Activated gamma-delta T cell (primary cell): ENCODE measurements around the gene CHMP4A.
A peak's percentile ranks its signal among the peaks of the same experiment; 100 is the strongest.
"Not testable (repeated sequence)": the region's sequence is repeated elsewhere in the genome, so short reads cannot be mapped to it uniquely, and the experiment has no call there.

Source experiments
- DNase-seq: peaks from one replicate; lab custom pipeline; 2025; lab: John Stamatoyannopoulos, UW

Gene CHMP4A

GRCh38 chr14:24246765-24247212, 33.5 kb upstream of the CHMP4A start:
- DNase-seq, result no peak

- not testable (repeated sequence) for DNase-seq
Observed at GRCh38 chr14:24245350-24245749, 32.1 kb upstream of the CHMP4A start.

DNA sequence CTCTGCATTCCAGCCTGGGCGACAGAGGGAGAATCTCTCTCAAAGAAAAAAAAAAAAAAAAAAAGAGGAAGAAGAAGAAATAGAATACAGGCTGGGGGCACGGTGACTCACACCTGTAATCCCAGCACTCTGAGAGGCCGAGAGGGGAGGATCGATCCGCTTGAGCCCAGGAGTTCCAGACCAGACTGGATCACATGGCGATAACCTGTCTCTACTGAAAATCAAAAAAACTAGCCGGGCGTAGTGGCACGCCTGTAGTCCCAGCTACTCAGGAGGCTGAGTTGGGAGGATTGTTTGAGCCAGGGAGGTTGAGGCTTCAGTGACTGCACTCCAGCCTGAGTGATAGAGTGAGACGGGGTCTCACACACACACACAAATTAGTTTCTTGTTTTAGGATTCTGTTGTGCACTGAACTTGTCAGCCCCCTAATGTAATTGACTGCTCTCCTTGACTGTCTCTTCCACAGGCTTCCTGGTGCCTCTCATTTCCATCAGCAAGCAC, 30.1 kb upstream of the CHMP4A start:
- DNase-seq, result no peak

DNA sequence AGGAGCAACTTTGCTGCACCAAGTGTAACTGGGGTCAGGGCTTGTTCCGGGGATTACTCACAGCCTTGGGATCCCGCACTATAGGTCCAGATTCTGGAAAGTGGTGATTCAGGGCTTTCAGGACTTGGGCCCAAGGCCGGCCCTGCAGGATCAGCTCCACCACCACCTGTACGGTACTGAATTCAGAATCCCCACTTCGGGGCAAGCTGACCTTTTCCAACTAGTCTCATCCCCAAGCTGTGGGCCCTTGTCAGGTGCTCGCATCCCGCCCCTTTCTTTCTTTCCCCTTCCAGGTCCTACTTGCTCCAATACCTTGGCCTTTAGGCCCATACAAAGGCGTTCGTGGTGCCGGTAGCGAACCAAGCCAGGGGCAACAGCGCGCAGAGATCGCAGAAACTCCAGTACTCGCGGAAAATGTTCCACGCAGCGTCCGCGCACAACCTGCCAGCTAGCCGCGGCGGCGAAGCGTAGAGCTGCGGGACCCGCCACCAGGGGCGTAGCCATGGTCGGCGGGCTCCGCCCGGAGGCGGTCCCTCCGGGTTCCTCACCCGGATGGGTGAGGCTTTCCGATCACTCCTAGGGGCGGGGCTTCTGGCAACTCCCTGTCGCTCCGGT, 28.6 kb upstream of the CHMP4A start:
- peak; percentile 75 for DNase-seq

- no peak for DNase-seq
Observed at GRCh38 chr14:24240110-24240918, 27.0 kb upstream of the CHMP4A start.

GRCh38 chr14:24238527-24239037, 25.3 kb upstream of the CHMP4A start:
- no peak for DNase-seq

DNA sequence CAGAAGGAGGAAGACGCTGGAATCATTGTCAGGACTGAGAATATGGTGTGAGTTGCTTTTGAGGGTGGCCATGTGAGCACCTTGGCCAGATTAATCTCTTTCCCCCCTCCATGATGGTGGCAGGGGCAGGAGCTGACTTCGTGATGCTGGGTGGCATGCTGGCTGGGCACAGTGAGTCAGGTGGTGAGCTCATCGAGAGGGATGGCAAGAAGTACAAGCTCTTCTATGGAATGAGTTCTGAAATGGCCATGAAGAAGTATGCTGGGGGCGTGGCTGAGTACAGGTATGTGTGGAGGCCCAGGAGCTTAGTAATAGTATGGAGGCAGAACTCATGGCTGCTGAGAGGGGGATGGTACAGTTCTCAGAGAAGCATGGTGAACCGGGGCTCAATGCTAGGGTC, 24.8 kb upstream of the CHMP4A start:
- no peak for DNase-seq

DNA sequence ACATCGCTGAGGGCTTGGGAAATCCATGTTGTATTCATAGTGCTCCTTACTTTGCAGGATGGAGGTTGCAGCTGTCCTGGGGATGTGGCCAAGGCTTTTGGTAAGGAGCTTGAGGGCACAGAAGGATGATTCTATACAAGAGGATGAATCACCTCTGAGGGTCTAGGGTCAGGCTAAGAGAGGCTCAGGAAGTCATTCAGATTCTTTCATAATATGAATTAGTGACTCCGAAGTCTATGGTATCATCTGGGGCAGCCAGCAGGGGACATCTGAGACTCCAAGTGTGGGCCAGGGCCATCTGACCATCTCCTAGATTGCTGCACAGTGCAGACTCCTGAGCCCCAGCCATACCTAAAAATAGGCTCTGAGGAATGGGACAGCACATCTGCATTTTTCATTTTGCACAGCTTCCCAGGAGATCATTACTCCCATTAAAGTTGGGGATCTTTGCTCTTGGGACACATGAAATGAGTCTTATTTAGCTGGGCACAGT, 24.2 kb upstream of the CHMP4A start:
- DNase-seq, result no peak

GRCh38 chr14:24236689-24237462, 23.6 kb upstream of the CHMP4A start:
- no peak for DNase-seq

- DNase-seq, result no peak
Observed at GRCh38 chr14:24235804-24236688, 22.8 kb upstream of the CHMP4A start.

- DNase-seq, result no peak
Observed at GRCh38 chr14:24234095-24235005, 21.1 kb upstream of the CHMP4A start.

DNA sequence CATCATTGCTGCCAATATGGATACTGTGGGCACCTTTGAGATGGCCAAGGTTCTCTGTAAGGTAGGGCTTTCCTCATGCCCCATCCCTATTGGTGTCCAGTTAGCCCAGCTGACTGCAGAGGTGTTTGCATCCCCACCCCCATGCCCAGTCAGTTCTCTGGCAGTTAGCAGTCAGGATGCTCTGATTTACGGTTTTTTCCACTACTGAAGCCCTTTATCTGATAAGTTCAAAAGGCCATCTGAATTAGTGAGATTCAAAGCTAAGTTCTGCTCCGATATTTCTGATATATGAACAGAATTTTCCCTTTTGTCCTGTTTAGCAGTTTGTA, 20.2 kb upstream of the CHMP4A start:
- no peak for DNase-seq

- no peak for DNase-seq
Observed at GRCh38 chr14:24232645-24233537, 19.6 kb upstream of the CHMP4A start, which contains the start of gene GMPR2. Gene GMPR2, plus strand, starts transcription at chr14:24232929. Its CDS starts 325 bp downstream, at chr14:24233254.

GRCh38 chr14:24232121-24232644, 18.9 kb upstream of the CHMP4A start, which contains the start of gene NEDD8:
Gene NEDD8, minus strand, starts transcription at chr14:24232367. Its CDS starts 100 bp downstream, at chr14:24232267.
- DNase-seq, result peak; percentile 50

GRCh38 chr14:24231263-24232120, 18.2 kb upstream of the CHMP4A start:
- no peak for DNase-seq

GRCh38 chr14:24228902-24229301, 15.6 kb upstream of the CHMP4A start:
- no peak for DNase-seq

DNA sequence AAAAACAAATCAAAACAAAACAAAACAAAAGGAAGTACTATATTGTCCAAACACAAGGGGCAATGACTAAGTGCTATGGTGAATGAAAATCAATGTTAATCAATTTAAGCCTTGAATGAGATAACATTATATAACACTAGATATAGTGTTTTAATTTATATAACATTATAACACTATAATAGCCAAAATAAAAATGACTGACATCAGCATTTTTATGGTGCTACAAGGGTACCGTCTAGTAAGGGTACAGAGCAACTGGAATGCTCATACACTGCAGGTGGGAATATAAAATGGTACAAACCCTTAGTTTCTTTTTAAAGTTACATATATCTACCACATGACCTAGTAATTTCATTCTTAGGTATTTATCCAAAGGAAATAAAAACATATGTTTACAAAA, 13.2 kb upstream of the CHMP4A start:
- no peak for DNase-seq
